GM10266 (cell line): ENCODE results near the gene TTC39A.

Experiments used
- DNase-seq: peaks from one replicate; pipeline ENCODE4 v3.0.0; 2012; ENCODE audit errors: extremely low spot score
- CTCF ChIP-seq: IDR thresholded peaks from 2 replicates; pipeline ENCODE4 v1.5.1; 2012; ENCODE audit warnings: mild to moderate bottlenecking, low read depth; ENCODE audit not compliant: control insufficient read depth, insufficient read depth; ENCODE audit errors: missing control alignments

TTC39A gene

GRCh38 chr1:51305371-51305823 is 25.0 kb downstream of the TTC39A start:
- no peak for TF ChIP-seq CTCF
- DNase-seq: no peak

GRCh38 chr1:51304360-51304759 is 26.0 kb downstream of the TTC39A start:
- no peak for DNase-seq
- no peak for TF ChIP-seq CTCF

- no peak for TF ChIP-seq CTCF
- DNase-seq: peak; percentile 45
Measured at GRCh38 chr1:51303751-51304251, 26.6 kb downstream of the TTC39A start.

GRCh38 chr1:51303315-51303714 is 27.0 kb downstream of the TTC39A start:
- TF ChIP-seq CTCF: no peak
- DNase-seq: no peak

- no peak for DNase-seq
- no peak for TF ChIP-seq CTCF
Measured at GRCh38 chr1:51302746-51303145, 27.6 kb downstream of the TTC39A start.

- no peak for DNase-seq
- no peak for TF ChIP-seq CTCF
Measured at GRCh38 chr1:51302270-51302669, 28.1 kb downstream of the TTC39A start.

GRCh38 chr1:51301844-51302162 is 28.6 kb downstream of the TTC39A start:
- no peak for TF ChIP-seq CTCF
- peak; percentile 40 for DNase-seq
